ENCODE results near the gene KCNJ14.
"Not testable (repeated sequence)": the region's sequence is repeated elsewhere in the genome, so short reads cannot be mapped to it uniquely, and the experiment has no call there.

The KCNJ14 gene

DNA sequence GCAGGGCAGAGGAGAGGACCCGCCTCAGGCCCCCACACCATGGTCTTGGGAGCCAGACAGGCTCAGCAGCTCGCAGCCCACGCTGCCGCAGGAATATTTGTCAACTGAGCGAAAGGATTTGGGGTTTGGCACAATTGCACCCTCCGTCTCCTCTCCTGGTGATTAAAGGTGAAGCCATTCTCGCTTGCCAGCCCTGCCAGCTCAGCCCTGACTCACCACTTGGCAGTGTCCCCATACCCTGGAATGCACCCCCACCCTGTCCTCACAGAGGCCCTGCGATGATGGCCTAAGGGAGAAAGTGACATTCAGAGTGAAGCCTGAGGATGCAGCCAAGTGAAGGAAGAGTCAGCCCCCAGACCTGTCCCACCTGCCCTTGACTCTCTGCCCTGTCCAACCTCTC is 32.6 kb downstream of the KCNJ14 start:
- DNase-seq (ENCODE audit: low read depth in 2 of 2), result no peak

- not testable (repeated sequence) for DNase-seq (ENCODE audit: low read depth in 2 of 2)
These were observed 33.1 kb downstream of the KCNJ14 start for GRCh38 chr19:48488478-48488877.

DNA sequence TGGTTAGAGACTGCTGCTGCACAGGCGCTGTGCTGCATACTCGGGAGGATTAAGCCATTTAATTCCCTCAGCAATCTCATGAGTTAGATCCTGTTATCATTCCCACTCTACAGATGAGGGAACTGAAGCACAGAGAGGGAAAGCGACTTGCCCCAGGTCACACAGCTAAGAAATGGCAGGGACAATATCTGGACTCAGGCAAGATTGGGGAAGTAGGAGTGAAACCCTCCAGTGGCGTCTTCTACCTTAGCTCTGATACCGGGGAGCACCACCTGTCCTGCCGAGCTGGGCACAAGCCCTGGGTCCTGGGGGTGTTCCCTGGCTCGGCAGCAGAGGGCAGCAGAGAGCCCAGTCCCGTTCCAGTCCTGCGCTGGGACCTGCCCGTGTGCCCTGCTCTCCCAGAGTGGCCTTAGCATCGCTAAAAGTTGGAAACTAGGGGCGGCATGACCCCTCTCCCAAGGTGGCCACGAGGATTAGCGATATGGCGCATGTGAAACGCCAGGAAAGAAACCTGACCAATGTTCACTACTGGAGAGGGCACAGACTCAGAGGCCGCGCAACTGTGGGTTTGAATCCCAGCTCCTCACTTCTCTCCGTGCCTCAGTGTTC is 34.3 kb downstream of the KCNJ14 start:
- DNase-seq (ENCODE audit: low read depth in 2 of 2), result peak; percentile 74 to 86

- peak in 1 of 2 donors; percentile 36 for DNase-seq (ENCODE audit: low read depth in 2 of 2)
These were observed 35.8 kb downstream of the KCNJ14 start for GRCh38 chr19:48490981-48491792.

DNA sequence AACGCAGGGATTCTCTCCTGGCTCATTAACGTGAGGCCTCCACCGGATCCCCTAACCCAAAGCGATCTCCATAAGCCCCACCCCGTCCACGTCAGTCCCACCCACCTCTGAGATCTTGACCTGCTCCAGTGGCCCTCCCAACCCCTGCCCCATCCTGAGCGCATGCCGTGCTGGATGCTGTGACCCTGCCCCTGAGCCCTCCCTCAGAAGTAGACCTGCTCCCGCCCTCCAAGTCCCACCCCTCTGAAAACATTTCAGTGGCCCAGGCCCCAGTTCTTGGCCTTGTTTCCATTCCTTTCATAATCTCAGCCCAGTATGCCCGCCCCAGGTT is 36.4 kb downstream of the KCNJ14 start:
- no peak for DNase-seq (ENCODE audit: low read depth in 2 of 2)

GRCh38 chr19:48492925-48493717 is 37.7 kb downstream of the KCNJ14 start:
- DNase-seq (ENCODE audit: low read depth in 2 of 2), result peak; percentile 68 to 84

- no peak for DNase-seq (ENCODE audit: low read depth in 2 of 2)
These were observed 38.5 kb downstream of the KCNJ14 start for GRCh38 chr19:48493718-48494401.

DNA sequence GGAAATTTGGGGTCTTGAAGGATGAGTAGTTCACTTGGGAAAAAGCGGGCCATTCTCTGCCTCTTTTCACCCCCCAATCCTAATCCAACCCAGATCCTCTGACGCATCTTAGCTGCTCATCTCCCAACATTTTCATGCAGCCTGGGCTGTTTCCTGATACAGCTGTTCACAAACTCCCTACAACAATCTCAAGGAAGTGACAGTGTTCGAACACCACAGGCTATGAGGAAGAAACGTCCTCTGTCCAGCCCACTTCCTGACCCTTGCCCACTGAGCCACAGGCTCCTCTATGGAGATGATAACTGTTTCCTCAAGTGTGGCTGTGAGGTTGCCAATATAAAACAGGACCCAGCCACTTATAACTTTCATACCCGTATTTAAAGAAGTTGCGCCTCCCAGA is 40.0 kb downstream of the KCNJ14 start:
- no peak for DNase-seq (ENCODE audit: low read depth in 2 of 2)

- DNase-seq (ENCODE audit: low read depth in 2 of 2), result no peak
These were observed 41.8 kb downstream of the KCNJ14 start for GRCh38 chr19:48496959-48497727.

DNA sequence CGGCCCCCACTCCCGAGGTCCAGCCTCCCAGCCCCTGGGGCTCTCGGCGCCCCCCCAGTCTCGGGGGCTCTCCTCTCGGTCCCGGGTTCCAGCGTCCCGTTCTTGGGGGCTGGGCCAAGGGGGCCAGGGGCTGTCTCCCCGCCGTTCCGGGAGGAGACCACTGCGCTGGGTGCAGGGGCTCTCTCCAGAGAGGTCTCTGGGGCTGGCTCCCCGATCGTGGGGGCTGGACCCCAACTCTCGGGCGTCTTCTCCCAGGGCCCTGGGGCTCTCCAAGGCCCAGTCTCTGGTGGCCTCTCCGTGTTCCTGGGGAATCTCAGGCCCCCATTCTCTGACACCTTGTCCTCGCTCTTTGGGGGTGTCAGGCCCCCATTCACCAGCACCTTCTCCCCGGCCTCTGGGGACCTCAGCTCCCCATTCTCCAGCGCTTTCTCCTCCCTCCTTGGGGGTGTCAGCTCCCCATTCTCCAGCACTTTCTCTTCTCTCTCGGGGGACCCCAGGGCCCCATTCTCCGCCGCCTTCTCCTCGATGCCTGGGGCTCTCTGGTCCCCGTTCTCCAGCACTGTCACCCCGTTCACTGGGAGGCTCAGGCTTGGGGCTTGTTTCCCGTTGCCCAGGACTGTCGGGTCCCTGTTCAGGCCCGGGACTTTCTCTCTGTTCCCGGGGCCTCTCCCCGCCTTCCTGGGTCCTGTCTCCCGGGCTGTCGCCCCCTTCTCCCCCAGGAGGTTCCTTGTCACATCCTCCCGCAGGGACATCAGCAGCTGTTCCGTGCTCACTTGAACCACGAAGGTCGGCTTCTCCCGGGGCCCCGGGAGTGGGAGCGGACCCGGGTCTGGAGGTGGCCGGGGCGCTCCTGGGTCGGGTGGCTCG is 42.6 kb downstream of the KCNJ14 start:
- no peak for DNase-seq (ENCODE audit: low read depth in 2 of 2)

DNA sequence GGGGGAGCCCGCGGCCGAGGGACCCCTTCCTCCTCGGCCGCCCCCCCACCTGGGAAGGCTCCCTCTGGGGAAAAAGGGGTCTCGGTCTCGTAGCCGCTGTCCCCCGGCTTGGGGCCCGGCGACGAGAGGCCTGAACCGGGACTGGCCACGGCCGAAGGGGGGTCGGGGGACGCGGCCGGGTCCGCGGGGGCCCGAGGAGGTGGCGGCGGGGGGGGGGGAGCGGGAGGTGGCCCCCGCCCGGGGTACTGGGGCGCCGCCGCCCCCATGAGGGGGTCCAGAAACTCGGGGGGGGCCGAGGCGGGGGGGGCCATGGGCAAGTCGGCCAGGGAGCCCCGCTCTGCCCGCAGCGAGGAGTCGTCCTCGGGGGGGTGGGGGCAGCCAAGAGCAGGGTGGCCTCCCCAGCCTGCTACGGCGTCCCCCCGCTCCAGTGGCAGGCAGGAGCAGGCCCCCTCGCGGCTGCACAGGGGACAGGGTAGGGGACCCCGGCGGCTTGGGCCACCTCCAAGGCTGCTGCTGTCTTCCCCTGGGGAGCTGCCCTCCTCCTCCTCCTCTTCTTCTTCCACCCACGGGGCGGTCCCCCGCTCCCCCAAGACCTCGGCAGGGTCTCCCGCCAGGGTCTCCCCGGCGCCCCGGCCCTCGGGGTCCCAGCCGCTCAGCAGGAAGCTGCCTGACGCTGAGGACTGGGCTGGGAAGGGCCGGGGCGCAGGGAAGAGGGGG is 43.4 kb downstream of the KCNJ14 start:
- DNase-seq (ENCODE audit: low read depth in 2 of 2), result no peak

DNA sequence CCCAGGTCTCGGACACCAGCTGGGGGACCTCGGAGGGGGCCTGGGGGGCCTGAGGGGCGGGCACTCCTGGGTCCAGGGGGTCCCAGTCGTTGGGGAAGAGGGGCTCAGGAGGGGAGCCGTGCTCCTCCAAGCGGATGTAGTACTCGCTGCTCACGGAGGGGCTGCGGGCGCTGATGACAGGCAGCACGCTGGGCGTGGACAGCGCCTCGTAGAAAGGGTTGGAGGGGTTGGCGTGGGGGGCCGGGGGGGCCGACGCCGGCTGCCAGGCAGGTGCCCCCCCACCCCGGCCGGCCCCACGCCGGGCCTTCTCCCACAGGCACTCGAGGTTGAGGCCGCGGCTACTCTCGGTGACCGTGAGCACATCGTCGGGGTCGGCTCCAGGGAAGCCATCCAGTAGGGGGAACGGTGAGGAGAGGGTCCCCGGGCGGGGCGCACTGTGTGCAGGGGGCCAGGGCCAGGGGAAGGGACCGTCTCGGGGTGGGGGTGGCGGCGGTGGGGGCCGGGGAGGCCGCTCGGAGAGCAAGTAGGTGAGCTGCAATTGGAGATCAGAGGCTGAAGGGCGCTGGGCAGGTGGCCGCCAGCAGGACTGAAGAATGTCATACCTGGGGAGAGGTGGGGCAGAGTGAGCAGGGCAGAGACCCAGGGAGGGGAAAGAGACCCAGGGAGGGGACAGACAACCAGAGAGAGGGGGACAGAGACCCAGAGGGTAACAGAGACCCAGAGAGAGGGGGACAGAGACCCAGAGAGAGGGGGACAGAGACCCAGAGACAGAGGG is 44.1 kb downstream of the KCNJ14 start:
- no peak for DNase-seq (ENCODE audit: low read depth in 2 of 2)

DNA sequence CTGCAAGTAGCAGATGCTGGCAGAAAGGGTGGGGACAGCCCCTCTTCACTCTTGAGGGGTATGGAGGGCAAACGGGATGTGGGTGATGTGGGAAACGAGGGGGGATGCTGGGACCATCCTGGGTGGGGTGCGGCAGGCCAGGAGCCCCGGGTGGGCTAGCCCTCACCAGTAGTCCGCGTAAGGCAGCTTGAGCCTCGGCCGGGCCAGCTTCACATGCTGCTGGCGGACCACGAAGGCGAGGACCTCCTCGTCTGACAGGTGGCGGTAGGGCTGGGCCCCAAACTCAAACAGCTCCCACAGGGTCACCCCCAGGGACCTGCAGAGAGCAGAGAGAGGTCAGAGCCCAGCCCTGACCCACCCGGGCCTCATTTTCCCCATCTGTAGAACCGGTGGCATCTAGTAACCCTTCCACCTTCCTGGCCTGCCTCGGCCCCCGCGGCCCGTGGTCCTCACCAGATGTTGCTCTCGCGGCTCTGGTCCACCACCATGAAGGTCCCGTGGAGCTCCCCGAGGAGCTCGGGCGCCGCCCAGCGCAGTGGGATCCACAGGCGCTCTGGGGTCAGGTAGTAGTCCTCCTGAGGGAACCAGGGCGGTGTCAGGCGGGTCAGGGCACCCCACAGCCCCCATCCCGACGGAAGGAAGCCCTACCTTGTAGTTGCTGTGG is 45.6 kb downstream of the KCNJ14 start:
- DNase-seq (ENCODE audit: low read depth in 2 of 2), result no peak

GRCh38 chr19:48501494-48502349 is 46.3 kb downstream of the KCNJ14 start:
- peak in 1 of 2 donors; percentile 62 for DNase-seq (ENCODE audit: low read depth in 2 of 2)

DNA sequence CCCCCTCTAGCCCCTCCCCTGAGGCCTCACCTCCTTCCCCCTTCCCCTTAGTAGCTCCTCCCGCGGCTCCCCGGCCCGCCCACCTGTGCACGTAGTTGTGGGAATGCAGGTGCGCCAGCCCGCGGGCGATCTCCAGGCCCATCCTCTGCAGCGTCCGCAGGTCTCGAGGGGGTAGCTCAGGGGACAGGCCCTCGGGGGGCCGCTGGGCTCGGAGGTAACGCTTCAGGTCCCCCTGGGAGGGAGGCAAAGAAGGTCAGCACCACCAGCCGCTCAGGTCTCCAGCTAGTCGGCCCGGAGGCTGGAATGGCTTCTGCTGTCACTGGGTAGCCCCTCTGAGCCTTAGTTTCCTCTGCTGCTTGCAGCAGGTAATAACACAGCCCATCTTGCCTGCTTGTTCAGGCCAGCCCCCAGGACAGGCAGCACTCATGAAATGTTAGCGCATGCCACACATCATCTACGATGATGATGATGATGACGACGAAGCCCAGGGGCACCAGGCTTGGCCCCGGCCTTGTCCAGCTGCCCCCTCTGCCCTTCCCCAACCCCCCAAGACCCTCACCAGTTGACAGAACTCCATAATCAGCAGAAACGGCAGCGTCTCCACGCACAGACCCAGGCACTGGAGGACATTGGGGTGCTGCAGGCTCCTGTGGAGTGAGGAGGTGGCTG is 47.1 kb downstream of the KCNJ14 start:
- DNase-seq (ENCODE audit: low read depth in 2 of 2), result no peak

DNA sequence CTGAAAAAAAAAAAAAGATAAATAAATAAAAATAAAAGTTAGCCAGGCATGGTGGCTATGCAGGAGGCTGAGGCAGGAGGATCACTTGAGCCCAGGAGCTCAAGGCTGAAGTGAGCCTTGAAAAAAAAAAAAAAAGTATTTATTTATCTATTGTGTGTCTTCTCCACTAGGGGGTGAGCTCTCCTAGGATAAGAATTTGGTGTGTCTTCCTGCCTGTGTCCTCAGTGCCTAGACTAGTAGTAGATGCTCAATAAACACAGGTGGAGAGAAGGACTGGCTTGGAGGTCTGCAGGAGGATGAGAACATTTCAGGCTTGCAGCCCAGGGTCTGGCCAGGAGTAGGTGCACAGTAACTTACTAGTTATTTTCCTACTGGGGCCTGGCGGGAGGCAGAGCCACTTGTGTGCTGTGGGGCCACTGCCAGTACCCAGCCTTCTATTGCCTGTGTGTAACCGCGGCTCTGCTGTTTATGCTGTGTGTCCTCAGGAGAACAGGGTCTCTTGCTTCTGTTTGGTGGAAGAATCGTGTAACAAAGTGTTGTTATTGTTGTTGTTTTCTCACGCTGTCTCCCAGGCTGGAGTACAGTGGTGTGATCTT is 50.9 kb downstream of the KCNJ14 start:
- DNase-seq (ENCODE audit: low read depth in 2 of 2), result no peak
